Osteoblast (primary cell): ENCODE results near the gene AMOTL1. TPM values are rescaled to one million over a fixed set of nuclear protein-coding genes. Genes with fewer than 3 reads are reported as not detected.

Experiments used
- DNase-seq: peaks from one replicate; pipeline ENCODE4 v3.0.0; 2011; ENCODE audit warnings: low spot score, mixed read lengths; ENCODE audit not compliant: insufficient read length; ENCODE audit errors: missing footprints
- H2AFZ ChIP-seq: 2 replicates; pipeline ENCODE4 v1.6.0; 2011; ENCODE audit warnings: mild to moderate bottlenecking, low read length
- H3K27ac ChIP-seq: 2 replicates; pipeline ENCODE4 v1.5.1; 2011; ENCODE audit warnings: mild to moderate bottlenecking, low read depth, low read length, moderate library complexity
- H3K27me3 ChIP-seq: 2 replicates; pipeline ENCODE4 v1.6.0; 2012; ENCODE audit warnings: mild to moderate bottlenecking, control low read depth, inconsistent platforms, low read length, moderate library complexity; ENCODE audit not compliant: insufficient read depth
- H3K36me3 ChIP-seq: 2 replicates; pipeline ENCODE4 v1.5.1; 2011; ENCODE audit warnings: mild to moderate bottlenecking, low read length, control low read depth, moderate library complexity; ENCODE audit not compliant: insufficient read depth
- H3K4me1 ChIP-seq: 2 replicates; pipeline ENCODE4 v1.5.1; 2011; ENCODE audit warnings: mild to moderate bottlenecking, low read length, control low read depth, moderate library complexity; ENCODE audit not compliant: insufficient read depth
- H3K4me2 ChIP-seq: 2 replicates; pipeline ENCODE4 v1.6.0; 2011; ENCODE audit warnings: mild to moderate bottlenecking, low read length; ENCODE audit not compliant: insufficient read depth
- H3K4me3 ChIP-seq: fragments of 200-600 bp; sonication (generic); 3 replicates; pipeline ENCODE4 v1.5.1; 2012; ENCODE audit warnings: mild to moderate bottlenecking, low read length, inconsistent platforms; ENCODE audit not compliant: insufficient read depth
- H3K79me2 ChIP-seq: 2 replicates; pipeline ENCODE4 v1.6.0; 2012; ENCODE audit warnings: mild to moderate bottlenecking, low read length, control low read depth, inconsistent platforms; ENCODE audit not compliant: insufficient read depth
- H3K9me3 ChIP-seq: 2 replicates; pipeline ENCODE4 v1.5.1; 2011; ENCODE audit warnings: low read depth, low read length, control low read depth
- H4K20me1 ChIP-seq: 2 replicates; pipeline ENCODE4 v1.6.0; 2012; ENCODE audit warnings: mild to moderate bottlenecking, low read length, control low read depth; ENCODE audit not compliant: insufficient read depth
- total RNA-seq: library from RNA; depleted of rRNA; stranded (reverse); fragments of >200 nt; gene quantifications from 2 replicates; pipeline ENCODE4 v1.2.3, GENCODE V29; 2012
- TF ChIP-seq, protein P1 (sequence below): IDR thresholded peaks from 2 replicates; pipeline ENCODE4 v1.5.1; 2011; ENCODE audit warnings: mild to moderate bottlenecking, low read depth, low read length, moderate library complexity; ENCODE audit errors: extremely low read depth

The AMOTL1 gene
- total RNA-seq, 1 donor, result 53.6 TPM

DNA sequence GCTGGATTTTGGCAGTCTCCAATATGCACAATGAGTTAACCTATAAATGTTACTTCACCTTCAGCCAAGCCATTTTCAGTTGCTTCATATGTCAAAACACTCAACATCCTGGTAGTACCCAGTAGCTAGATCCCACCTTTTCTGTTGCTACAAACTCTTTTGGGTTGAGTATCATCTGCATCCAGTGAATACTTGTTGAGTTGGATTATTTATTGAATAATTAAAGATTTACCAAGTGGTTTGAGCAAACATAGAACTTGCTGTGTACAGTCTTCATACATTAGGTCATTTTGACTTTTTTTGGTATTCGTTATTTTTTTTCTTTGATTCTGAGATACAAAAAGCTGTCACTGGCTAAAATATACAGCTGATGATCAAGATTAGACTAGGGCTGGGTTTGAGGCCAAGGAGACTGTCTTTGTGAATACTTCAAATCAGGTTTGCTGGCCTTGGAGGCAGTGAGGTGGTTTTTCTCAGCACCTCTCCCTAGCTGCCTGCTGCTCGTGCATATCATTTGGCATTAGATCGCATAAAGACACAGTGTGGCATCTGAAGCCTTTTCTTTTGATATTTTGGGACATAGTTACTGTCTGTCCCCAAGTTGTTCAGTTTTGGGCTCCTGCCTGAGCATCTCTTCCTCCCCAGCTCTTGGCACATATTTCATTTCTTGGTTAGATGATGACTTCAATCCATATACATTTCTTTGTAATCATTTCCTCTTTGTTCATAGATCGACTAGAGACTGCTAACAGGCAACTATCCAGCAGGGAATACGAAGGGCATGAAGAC lies 62.8 kb downstream of the AMOTL1 start:
- H3K36me3 ChIP-seq, result peaks cover 46% of the 10 kb centered on the region
- H3K27me3 ChIP-seq, result no peaks in the 10 kb centered on the region
- peaks cover 9% of the 10 kb centered on the region for H4K20me1 ChIP-seq
- TF ChIP-seq, protein P1, sequence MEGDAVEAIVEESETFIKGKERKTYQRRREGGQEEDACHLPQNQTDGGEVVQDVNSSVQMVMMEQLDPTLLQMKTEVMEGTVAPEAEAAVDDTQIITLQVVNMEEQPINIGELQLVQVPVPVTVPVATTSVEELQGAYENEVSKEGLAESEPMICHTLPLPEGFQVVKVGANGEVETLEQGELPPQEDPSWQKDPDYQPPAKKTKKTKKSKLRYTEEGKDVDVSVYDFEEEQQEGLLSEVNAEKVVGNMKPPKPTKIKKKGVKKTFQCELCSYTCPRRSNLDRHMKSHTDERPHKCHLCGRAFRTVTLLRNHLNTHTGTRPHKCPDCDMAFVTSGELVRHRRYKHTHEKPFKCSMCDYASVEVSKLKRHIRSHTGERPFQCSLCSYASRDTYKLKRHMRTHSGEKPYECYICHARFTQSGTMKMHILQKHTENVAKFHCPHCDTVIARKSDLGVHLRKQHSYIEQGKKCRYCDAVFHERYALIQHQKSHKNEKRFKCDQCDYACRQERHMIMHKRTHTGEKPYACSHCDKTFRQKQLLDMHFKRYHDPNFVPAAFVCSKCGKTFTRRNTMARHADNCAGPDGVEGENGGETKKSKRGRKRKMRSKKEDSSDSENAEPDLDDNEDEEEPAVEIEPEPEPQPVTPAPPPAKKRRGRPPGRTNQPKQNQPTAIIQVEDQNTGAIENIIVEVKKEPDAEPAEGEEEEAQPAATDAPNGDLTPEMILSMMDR, result no peak
- H3K4me1 ChIP-seq, result peaks cover 20% of the 10 kb centered on the region
- no peak overlapping the region for H2AFZ ChIP-seq
- H3K27ac ChIP-seq, result peak overlapping the region; percentile 25
- no peak for DNase-seq
- peak overlapping the region; percentile 19 for H3K4me2 ChIP-seq
- no peak overlapping the region for H3K4me3 ChIP-seq
- H3K79me2 ChIP-seq, result peaks cover 34% of the 10 kb centered on the region
- H3K9me3 ChIP-seq, result no peaks in the 10 kb centered on the region

DNA sequence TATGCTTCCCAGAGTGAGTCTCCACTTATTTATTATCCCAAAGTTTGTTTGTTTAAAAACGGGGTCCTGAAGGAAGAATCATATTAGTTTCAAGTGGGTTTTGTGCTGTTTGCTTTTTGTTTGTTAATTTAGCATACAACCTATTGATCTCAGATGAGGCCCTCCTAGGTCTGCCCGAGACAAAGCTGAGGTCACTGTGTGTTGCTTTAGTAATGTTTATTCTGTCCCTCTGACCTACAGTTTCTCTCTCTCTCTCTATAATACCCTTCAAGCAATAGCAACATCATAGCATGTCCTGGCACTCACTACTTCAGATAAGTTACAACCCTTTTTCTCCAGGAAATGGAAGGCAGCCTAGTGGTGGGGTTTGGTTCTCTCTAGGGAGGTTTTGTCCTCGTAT lies 63.4 kb downstream of the AMOTL1 start:
- Histone ChIP-seq H3K4me3 (no peak overlapping the region), H3K36me3 (peaks cover 46% of the 10 kb centered on the region), H3K27me3 (no peaks in the 10 kb centered on the region), H3K9me3 (no peaks in the 10 kb centered on the region), H3K27ac (peak overlapping the region; percentile 25), H3K4me2 (peak overlapping the region; percentile 19), H4K20me1 (peaks cover 9% of the 10 kb centered on the region), H3K4me1 (peaks cover 23% of the 10 kb centered on the region), H2AFZ (no peak overlapping the region), H3K79me2 (peaks cover 38% of the 10 kb centered on the region)
- TF ChIP-seq, protein P1, result no peak
- no peak for DNase-seq

DNA sequence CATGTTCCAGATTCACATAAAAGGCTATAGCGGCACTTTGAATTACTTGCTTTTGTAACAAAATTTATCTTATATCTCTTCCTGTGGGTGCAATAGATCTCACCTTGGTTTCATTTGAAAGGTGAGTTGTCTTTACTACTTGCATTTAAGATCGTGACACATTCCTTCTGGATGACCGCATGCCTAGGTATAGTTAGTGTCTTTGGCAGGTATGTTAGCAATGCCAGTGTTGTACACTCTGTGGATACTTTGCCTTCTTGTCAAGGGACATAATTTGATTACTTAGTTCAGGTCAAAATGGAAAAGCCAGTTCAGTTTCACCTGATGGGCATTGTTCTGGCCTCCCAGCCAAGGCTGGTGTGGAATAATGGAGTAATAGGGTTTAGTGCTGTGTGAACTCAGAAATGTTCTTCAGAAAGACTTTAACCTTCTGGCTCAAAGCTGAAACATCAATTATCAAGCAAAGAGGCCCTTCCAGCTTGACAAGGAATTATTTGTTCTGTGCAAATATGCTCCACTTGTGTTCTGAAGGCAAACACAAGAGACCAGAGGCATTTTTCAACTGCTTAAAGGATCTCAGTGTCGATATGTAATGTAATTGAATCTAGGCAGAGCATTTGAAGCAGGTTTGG lies 64.6 kb downstream of the AMOTL1 start:
- no peak overlapping the region for H3K4me2 ChIP-seq
- no peaks in the 10 kb centered on the region for H3K27me3 ChIP-seq
- peaks cover 23% of the 10 kb centered on the region for H3K4me1 ChIP-seq
- peaks cover 42% of the 10 kb centered on the region for H3K79me2 ChIP-seq
- no peak overlapping the region for H3K27ac ChIP-seq
- H3K4me3 ChIP-seq, result no peak overlapping the region
- H2AFZ ChIP-seq, result no peak overlapping the region
- TF ChIP-seq, protein P1, result no peak
- H3K9me3 ChIP-seq, result no peaks in the 10 kb centered on the region
- peaks cover 55% of the 10 kb centered on the region for H3K36me3 ChIP-seq
- H4K20me1 ChIP-seq, result peaks cover 9% of the 10 kb centered on the region
- no peak for DNase-seq

DNA sequence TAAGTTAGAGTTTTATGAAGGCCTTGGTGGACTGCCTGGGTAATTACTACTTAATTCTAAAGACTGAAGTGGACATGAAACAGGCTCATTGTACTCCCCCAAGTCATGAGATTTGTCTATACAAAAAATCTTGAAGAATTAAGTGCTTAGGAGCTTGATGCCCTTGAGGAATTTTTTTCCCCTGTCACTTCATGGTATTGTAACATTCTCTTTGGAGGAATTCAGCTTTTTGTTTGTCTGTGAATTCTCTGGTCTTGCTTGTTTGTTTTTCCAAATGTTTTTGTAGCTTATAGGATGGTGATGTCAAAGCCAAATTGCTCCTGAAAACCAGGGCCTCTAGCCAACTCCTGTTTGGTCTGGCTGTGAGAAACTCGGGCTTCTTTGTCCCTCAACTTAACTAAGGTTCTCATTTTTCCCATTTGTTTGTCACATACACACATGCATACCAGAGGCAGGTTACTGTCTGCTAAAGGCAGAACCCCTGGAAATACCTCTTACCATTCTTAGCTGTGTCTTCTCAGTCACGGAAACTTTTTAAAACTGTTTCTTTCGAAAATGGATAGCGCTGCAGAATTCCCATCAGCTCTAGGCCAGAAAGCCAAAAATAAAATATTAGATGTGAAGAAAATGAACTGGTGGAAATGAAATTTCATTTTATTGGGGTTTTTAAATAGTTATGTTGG lies 66.9 kb downstream of the AMOTL1 start:
- no peaks in the 10 kb centered on the region for H3K27me3 ChIP-seq
- DNase-seq, result no peak
- H2AFZ ChIP-seq, result no peak overlapping the region
- peak overlapping the region; percentile 19 for H3K4me2 ChIP-seq
- peak overlapping the region; percentile 34 for H3K27ac ChIP-seq
- no peak overlapping the region for H3K4me3 ChIP-seq
- H3K4me1 ChIP-seq, result peaks cover 23% of the 10 kb centered on the region
- no peaks in the 10 kb centered on the region for H3K9me3 ChIP-seq
- peaks cover 9% of the 10 kb centered on the region for H4K20me1 ChIP-seq
- peaks cover 45% of the 10 kb centered on the region for H3K79me2 ChIP-seq
- TF ChIP-seq, protein P1, result no peak
- peaks cover 53% of the 10 kb centered on the region for H3K36me3 ChIP-seq
